ENCODE data around the gene OR10G8. TPM values are rescaled to one million over a fixed set of nuclear protein-coding genes. Genes with fewer than 3 reads are reported as not detected.
"Not testable (repeated sequence)": the region's sequence is repeated elsewhere in the genome, so short reads cannot be mapped to it uniquely, and the experiment has no call there.

The OR10G8 gene
- total RNA-seq, result not detected
- long read RNA-seq, result 0 reads

GRCh38 chr11:124026498-124026897, at the start of gene OR10G8:
Gene OR10G8 (plus strand): TSS chr11:124026798. CDS start chr11:124029623, 2,825 bp downstream.
- ATAC-seq (no peak), DNase-seq (no peak)
- intact Hi-C loops (cut with micrococcal nuclease), result no loop called here

- intact Hi-C loops (cut with micrococcal nuclease), result no loop called here
- DNase-seq, result no peak
- no peak for ATAC-seq
These were observed 48.8 kb upstream of the OR10G8 start, which contains the start of gene OR10S1 for GRCh38 chr11:123977731-123978347. Gene OR10S1 (minus strand): TSS chr11:123977781. CDS start chr11:123977664, 117 bp downstream.

GRCh38 chr11:123979311-123979710, 47.3 kb upstream of the OR10G8 start:
- no peak for DNase-seq
- intact Hi-C loops (cut with micrococcal nuclease), result no loop called here
- no peak for ATAC-seq

GRCh38 chr11:123995119-123995518, 31.5 kb upstream of the OR10G8 start, which contains the start of gene OR10G6:
Gene OR10G6 (minus strand): TSS chr11:123995161. CDS start chr11:123995161, 0 bp downstream.
- intact Hi-C loops (cut with micrococcal nuclease), result no loop called here
- DNase-seq (no peak), ATAC-seq (no peak)

- no peak for ATAC-seq
These were observed 13.9 kb upstream of the OR10G8 start, which contains the start of gene OR10G4 for GRCh38 chr11:124012697-124013096. Gene OR10G4 (plus strand): TSS chr11:124012997. CDS start chr11:124015575, 2,578 bp downstream.

GRCh38 chr11:124015837-124016236, 10.8 kb upstream of the OR10G8 start:
- intact Hi-C loops (cut with micrococcal nuclease); ATAC-seq; DNase-seq: not testable (repeated sequence)

More at GRCh38 chr11:124012697-124013096, 13.9 kb upstream of the OR10G8 start, which contains the start of gene OR10G4:
- intact Hi-C loops (cut with micrococcal nuclease), result no loop called here
- DNase-seq, result no peak

- intact Hi-C loops (cut with micrococcal nuclease), result no loop called here
- ATAC-seq (no peak), DNase-seq (no peak)
These were observed 10.1 kb downstream of the OR10G8 start for GRCh38 chr11:124036666-124037065.

GRCh38 chr11:124039557-124039956, 13.0 kb downstream of the OR10G8 start:
- DNase-seq (no peak), ATAC-seq (no peak)
- intact Hi-C loops (cut with micrococcal nuclease), result no loop called here

GRCh38 chr11:124041254-124041653, 14.7 kb downstream of the OR10G8 start, which contains the start of gene OR10G7:
Gene OR10G7 (minus strand): TSS chr11:124041325. CDS start chr11:124039001, 2,324 bp downstream.
- intact Hi-C loops (cut with micrococcal nuclease), result no loop called here
- DNase-seq, result no peak
- ATAC-seq, result no peak

- DNase-seq (no peak), ATAC-seq (no peak)
- intact Hi-C loops (cut with micrococcal nuclease), result no loop called here
These were observed 16.8 kb downstream of the OR10G8 start for GRCh38 chr11:124043420-124043819.

- ATAC-seq (no peak), DNase-seq (no peak)
- intact Hi-C loops (cut with micrococcal nuclease), result no loop called here
These were observed 24.1 kb downstream of the OR10G8 start for GRCh38 chr11:124050748-124051147.

- no peak for DNase-seq
- intact Hi-C loops (cut with micrococcal nuclease), result no loop called here
- no peak for ATAC-seq
These were observed 26.4 kb downstream of the OR10G8 start for GRCh38 chr11:124052966-124053365.

GRCh38 chr11:124068601-124069110, 42.1 kb downstream of the OR10G8 start:
- DNase-seq, result no peak
- no peak for ATAC-seq
- intact Hi-C loops (cut with micrococcal nuclease), result no loop called here

GRCh38 chr11:124069429-124070401, 43.1 kb downstream of the OR10G8 start:
- DNase-seq, result peak; percentile 34
- ATAC-seq, result peak; percentile 59
- intact Hi-C loops (cut with micrococcal nuclease), result loop anchor here (10.0 kb wide), 1 partner anchor 515 kb away; no protein-coding TSS in a partner anchor

- intact Hi-C loops (cut with micrococcal nuclease), result loop anchor here (10.0 kb wide), 1 partner anchor 514 kb away; no protein-coding TSS in a partner anchor
- ATAC-seq (peak; percentile 45), DNase-seq (peak; percentile 44)
These were observed 44.5 kb downstream of the OR10G8 start for GRCh38 chr11:124070915-124071622.

- intact Hi-C loops (cut with micrococcal nuclease), result loop anchor here (10.0 kb wide), 1 partner anchor 513 kb away; no protein-coding TSS in a partner anchor
- DNase-seq, result no peak
- no peak for ATAC-seq
These were observed 45.0 kb downstream of the OR10G8 start for GRCh38 chr11:124071623-124071948.

GRCh38 chr11:124072147-124072546, 45.5 kb downstream of the OR10G8 start:
- ATAC-seq (no peak), DNase-seq (no peak)
- intact Hi-C loops (cut with micrococcal nuclease), result loop anchor here (10.0 kb wide), 1 partner anchor 513 kb away; no protein-coding TSS in a partner anchor

- ATAC-seq, result no peak
- intact Hi-C loops (cut with micrococcal nuclease), result loop anchor here (10.0 kb wide), 1 partner anchor 510 kb away; no protein-coding TSS in a partner anchor
- DNase-seq, result no peak
These were observed 48.0 kb downstream of the OR10G8 start for GRCh38 chr11:124074554-124074953.

- intact Hi-C loops (cut with micrococcal nuclease), result loop anchor here (10.0 kb wide), 1 partner anchor 509 kb away; no protein-coding TSS in a partner anchor
- no peak for ATAC-seq
- DNase-seq, result no peak
These were observed 48.9 kb downstream of the OR10G8 start for GRCh38 chr11:124075492-124075840.
